ENCODE results near the gene C13orf46.

The C13orf46 gene

GRCh38 chr13:113927661-113928581 lies 46.0 kb downstream of the C13orf46 start:
- peak; percentile 99 for DNase-seq (ENCODE audit: low read depth)
- TF ChIP-seq, protein P1, sequence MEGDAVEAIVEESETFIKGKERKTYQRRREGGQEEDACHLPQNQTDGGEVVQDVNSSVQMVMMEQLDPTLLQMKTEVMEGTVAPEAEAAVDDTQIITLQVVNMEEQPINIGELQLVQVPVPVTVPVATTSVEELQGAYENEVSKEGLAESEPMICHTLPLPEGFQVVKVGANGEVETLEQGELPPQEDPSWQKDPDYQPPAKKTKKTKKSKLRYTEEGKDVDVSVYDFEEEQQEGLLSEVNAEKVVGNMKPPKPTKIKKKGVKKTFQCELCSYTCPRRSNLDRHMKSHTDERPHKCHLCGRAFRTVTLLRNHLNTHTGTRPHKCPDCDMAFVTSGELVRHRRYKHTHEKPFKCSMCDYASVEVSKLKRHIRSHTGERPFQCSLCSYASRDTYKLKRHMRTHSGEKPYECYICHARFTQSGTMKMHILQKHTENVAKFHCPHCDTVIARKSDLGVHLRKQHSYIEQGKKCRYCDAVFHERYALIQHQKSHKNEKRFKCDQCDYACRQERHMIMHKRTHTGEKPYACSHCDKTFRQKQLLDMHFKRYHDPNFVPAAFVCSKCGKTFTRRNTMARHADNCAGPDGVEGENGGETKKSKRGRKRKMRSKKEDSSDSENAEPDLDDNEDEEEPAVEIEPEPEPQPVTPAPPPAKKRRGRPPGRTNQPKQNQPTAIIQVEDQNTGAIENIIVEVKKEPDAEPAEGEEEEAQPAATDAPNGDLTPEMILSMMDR (conservative IDR thresholded peaks at IDR 0.05; ENCODE audit: control insufficient read depth, insufficient read depth, low read depth, low read length), result no peak
- peak overlapping the region; percentile 1 for H3K4me3 ChIP-seq (ENCODE audit: control insufficient read depth, low read depth, low read length)

GRCh38 chr13:113926951-113927660 lies 46.8 kb downstream of the C13orf46 start:
- no peak for DNase-seq (ENCODE audit: low read depth)
- TF ChIP-seq, protein P1 (conservative IDR thresholded peaks at IDR 0.05; ENCODE audit: control insufficient read depth, insufficient read depth, low read depth, low read length), result no peak
- H3K4me3 ChIP-seq (ENCODE audit: control insufficient read depth, low read depth, low read length), result no peak overlapping the region

- peak; percentile 95 for DNase-seq (ENCODE audit: low read depth)
- TF ChIP-seq, protein P1 (conservative IDR thresholded peaks at IDR 0.05; ENCODE audit: control insufficient read depth, insufficient read depth, low read depth, low read length), result no peak
- H3K4me3 ChIP-seq (ENCODE audit: control insufficient read depth, low read depth, low read length), result no peak overlapping the region
Measured at GRCh38 chr13:113926301-113926761, 47.5 kb downstream of the C13orf46 start.

GRCh38 chr13:113924184-113924901 lies 49.5 kb downstream of the C13orf46 start:
- DNase-seq (ENCODE audit: low read depth), result no peak

GRCh38 chr13:113923376-113924063 lies 50.4 kb downstream of the C13orf46 start:
- DNase-seq (ENCODE audit: low read depth), result no peak
- H3K4me3 ChIP-seq (ENCODE audit: control insufficient read depth, low read depth, low read length), result no peak overlapping the region

More at GRCh38 chr13:113924184-113924901, 49.5 kb downstream of the C13orf46 start:
- H3K4me3 ChIP-seq (ENCODE audit: control insufficient read depth, low read depth, low read length), result no peak overlapping the region
- TF ChIP-seq, protein P1 (conservative IDR thresholded peaks at IDR 0.05; ENCODE audit: control insufficient read depth, insufficient read depth, low read depth, low read length), result no peak

More at GRCh38 chr13:113923376-113924063, 50.4 kb downstream of the C13orf46 start:
- TF ChIP-seq, protein P1 (conservative IDR thresholded peaks at IDR 0.05; ENCODE audit: control insufficient read depth, insufficient read depth, low read depth, low read length), result no peak

Measured in fibroblast of mammary gland (primary cell).